Transverse colon (tissue), 4 donors: Measurements from ENCODE around the gene TPP2. TPM values are rescaled to one million over a fixed set of nuclear protein-coding genes. Genes with fewer than 3 reads are reported as not detected.

ENCODE experiments used
- DNase-seq: peaks from one replicate; pipeline ENCODE4 v3.0.0-alpha.2; 2019
- H3K27ac ChIP-seq, 4 donors: fragments of 200-600 bp; sonication (generic); 2 replicates each; pipeline ENCODE4 v1.5.1; 2016 to 2018; ENCODE audit warnings: inconsistent platforms in 4 of 4
- H3K27me3 ChIP-seq: fragments of 200-600 bp; sonication (generic); 2 replicates; pipeline ENCODE4 v1.5.1; 2017; ENCODE audit warnings: inconsistent platforms
- H3K36me3 ChIP-seq, 4 donors: fragments of 200-600 bp; sonication (generic); 2 replicates each; pipeline ENCODE4 v1.5.1; 2017 to 2019; ENCODE audit warnings: inconsistent platforms in 4 of 4
- H3K4me1 ChIP-seq, 4 donors: fragments of 200-600 bp; sonication (generic); 2 replicates each; pipeline ENCODE4 v1.5.1; 2017 to 2020; ENCODE audit warnings: inconsistent platforms in 4 of 4
- H3K4me3 ChIP-seq, 4 donors: fragments of 200-600 bp; sonication (generic); 1 replicate in 1 of 4; 2 replicates in 3 of 4; pipeline versions ENCODE4 v1.5.1 to v1.6.1; 2017 to 2019; ENCODE audit warnings: inconsistent platforms in 4 of 4
- H3K9me3 ChIP-seq, 2 donors: fragments of 200-600 bp; sonication (generic); 2 replicates each; pipeline ENCODE4 v1.5.1; 2017 to 2019; ENCODE audit warnings: inconsistent platforms in 2 of 2
- CTCF ChIP-seq, 5 experiments: fragments of 200-600 bp in 3 of 5; fragments of 450-650 bp in 2 of 5; sonication (generic) in 3 of 5; IDR thresholded peaks; 1 replicate in 2 of 5; 2 replicates in 3 of 5; pipeline ENCODE4 v1.5.1; 2016 to 2017; ENCODE audit warnings: antibody characterized with exemption in 5 of 5, inconsistent platforms in 3 of 5, mild to moderate bottlenecking in 2 of 5, moderate library complexity in 1 of 5
- EP300 ChIP-seq: sonication (generic); formaldehyde crosslinking; IDR thresholded peaks from one replicate; pipeline ENCODE4 v1.6.1; 2017; ENCODE audit warnings: antibody characterized with exemption, low read depth
- POLR2A ChIP-seq: fragments of 450-650 bp; IDR thresholded peaks from one replicate; pipeline ENCODE4 v1.6.1; 2016; ENCODE audit warnings: antibody characterized with exemption, mild to moderate bottlenecking, moderate library complexity
- POLR2AphosphoS5 ChIP-seq, 3 donors: sonication (generic); formaldehyde crosslinking; IDR thresholded peaks; one replicate each; pipeline ENCODE4 v1.6.1; 2016; ENCODE audit warnings: antibody characterized with exemption in 3 of 3
- WGBS, 2 donors: methylation state at CpG; one replicate each; pipeline ENCODE4 v1.1.5; 2018; ENCODE audit warnings: low coverage in 1 of 2; 5-methylcytosine and 5-hydroxymethylcytosine counted together
- in situ Hi-C, 4 donors: fragments of 200-750 bp; cut with MboI; loops; one replicate each; pipeline versions ENCODE4 v1.15.0 to v1.15.1; 2017; ENCODE audit warnings: low sequenced_read_pairs in 3 of 4, low pct_ligation_motif_present in 1 of 4, low pct_unique_long_range_greater_than_20kb in 1 of 4
- intact Hi-C: fragments of 100-400 bp; cut with DNase I; formaldehyde crosslinking; loops from one replicate; pipeline ENCODE4 v1.15.1; 2023; ENCODE audit warnings: low total_unique reads
- total RNA-seq, 4 donors: library from RNA; depleted of rRNA; stranded (reverse); fragments of >200 nt; gene quantifications; one replicate each; pipeline ENCODE4 v1.1.0, GENCODE V29; 2016

The TPP2 gene
- total RNA-seq, 4 donors from 2014 or later: 19.1 to 47.8 (median 30.3) TPM

- Histone ChIP-seq H3K4me1 (no peaks in the 10 kb centered on the region), H3K36me3 (peaks cover 0 to 46% (median 14%) of the 10 kb centered on the region in 4 donors), H3K4me3 (no peak overlapping the region), H3K9me3 (no peaks in the 10 kb centered on the region), H3K27ac (no peak overlapping the region), H3K27me3 (no peaks in the 10 kb centered on the region)
- intact Hi-C loops: no loop called here
- TF ChIP-seq POLR2A: no peak
- TF ChIP-seq POLR2AphosphoS5 (IDR thresholded peaks at IDR 0.05): no peak
- no peak for TF ChIP-seq EP300
- no peak for TF ChIP-seq CTCF (IDR thresholded peaks at IDR 0.05)
- no peak for DNase-seq
- WGBS, 2 donors: 87 to 89% methylated on average over 4 of the region's 4 CpGs
- in situ Hi-C loops: no loop called here
Measured at GRCh38 chr13:102617697-102618350, 21.0 kb downstream of the TPP2 start.

- Histone ChIP-seq H3K4me3 (no peak overlapping the region), H3K9me3 (no peaks in the 10 kb centered on the region), H3K4me1 (no peaks in the 10 kb centered on the region), H3K27ac (no peak overlapping the region), H3K27me3 (no peaks in the 10 kb centered on the region), H3K36me3 (peaks cover 0 to 62% (median 16%) of the 10 kb centered on the region in 4 donors)
- intact Hi-C loops (no loop called here), in situ Hi-C loops (no loop called here)
- TF ChIP-seq CTCF (IDR thresholded peaks at IDR 0.05): no peak
- TF ChIP-seq POLR2A: no peak
- TF ChIP-seq POLR2AphosphoS5 (IDR thresholded peaks at IDR 0.05): no peak
- no peak for TF ChIP-seq EP300
- 88 to 93% methylated on average over 6 of the region's 6 CpGs for WGBS, 2 donors
- no peak for DNase-seq
Measured at GRCh38 chr13:102620516-102620915, 23.7 kb downstream of the TPP2 start.

GRCh38 chr13:102626928-102627327, 30.1 kb downstream of the TPP2 start:
- no peak for DNase-seq
- WGBS, 2 donors: 88 to 89% methylated on average over 1 of the region's 1 CpG
- intact Hi-C loops: no loop called here
- Histone ChIP-seq H3K36me3 (peaks cover 0 to 68% (median 25%) of the 10 kb centered on the region in 4 donors), H3K4me1 (no peaks in the 10 kb centered on the region), H3K27me3 (no peaks in the 10 kb centered on the region), H3K9me3 (no peaks in the 10 kb centered on the region), H3K27ac (no peak overlapping the region), H3K4me3 (no peak overlapping the region)
- in situ Hi-C loops: no loop called here
- TF ChIP-seq POLR2A (no peak), EP300 (no peak), POLR2AphosphoS5 (IDR thresholded peaks at IDR 0.05) (no peak), CTCF (IDR thresholded peaks at IDR 0.05) (no peak)

- intact Hi-C loops: no loop called here
- Histone ChIP-seq H3K36me3 (peaks cover 0 to 57% (median 26%) of the 10 kb centered on the region in 4 donors), H3K27ac (no peak overlapping the region), H3K4me3 (no peak overlapping the region), H3K4me1 (no peaks in the 10 kb centered on the region), H3K9me3 (no peaks in the 10 kb centered on the region), H3K27me3 (no peaks in the 10 kb centered on the region)
- in situ Hi-C loops: no loop called here
- TF ChIP-seq EP300 (no peak), POLR2A (no peak), POLR2AphosphoS5 (IDR thresholded peaks at IDR 0.05) (no peak), CTCF (IDR thresholded peaks at IDR 0.05) (no peak)
- WGBS, 2 donors: 77 to 95% methylated on average over 3 to 4 of the region's 4 CpGs
- no peak for DNase-seq
Measured at GRCh38 chr13:102628559-102628958, 31.8 kb downstream of the TPP2 start.
